ENCODE data around the gene CDH13. TPM values are rescaled to one million over a fixed set of nuclear protein-coding genes. Genes with fewer than 3 reads are reported as not detected.

The CDH13 gene
- total RNA-seq, 4 donors from 2014 or later = 2.0 to 6.6 (median 4.1) TPM; not detected in 1

DNA sequence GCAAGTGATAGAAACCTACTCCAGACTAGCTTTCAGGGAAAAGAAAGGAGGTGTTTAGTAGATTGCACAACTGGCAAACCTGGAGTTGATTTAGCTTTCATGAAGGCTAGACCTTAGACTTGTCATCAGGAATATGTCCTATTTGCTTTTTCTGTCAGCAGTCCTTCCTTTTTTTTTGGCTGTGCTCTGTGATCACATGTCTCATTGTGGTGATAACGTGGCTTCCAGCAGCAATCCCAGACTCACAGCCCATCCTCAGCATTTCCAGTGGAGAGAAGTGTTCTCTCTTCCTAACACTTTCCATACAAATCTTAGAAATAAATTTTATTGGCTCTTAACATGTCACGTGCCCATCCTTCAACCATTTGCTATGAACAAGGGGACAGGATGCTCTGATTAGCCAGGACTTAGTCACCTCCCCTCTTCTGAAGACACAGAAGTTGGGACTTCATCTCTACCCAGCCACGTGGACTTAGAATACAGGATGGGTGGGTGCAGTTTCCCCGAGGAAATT is 74.7 kb downstream of the CDH13 start:
- H3K36me3 ChIP-seq = no peaks in the 10 kb centered on the region
- TF ChIP-seq CTCF (IDR thresholded peaks at IDR 0.05) = no peak
- no peak for TF ChIP-seq POLR2A (IDR thresholded peaks at IDR 0.05)
- H3K4me1 ChIP-seq = no peaks in the 10 kb centered on the region
- H3K4me3 ChIP-seq = no peak overlapping the region
- H3K9me3 ChIP-seq = no peaks in the 10 kb centered on the region
- no peak overlapping the region for H3K27ac ChIP-seq
- H3K27me3 ChIP-seq = no peaks in the 10 kb centered on the region
- DNase-seq = no peak

GRCh38 chr16:82703161-82703560 is 76.4 kb downstream of the CDH13 start:
- Histone ChIP-seq H3K9me3 (no peaks in the 10 kb centered on the region), H3K27ac (no peak overlapping the region), H3K36me3 (no peaks in the 10 kb centered on the region), H3K27me3 (no peaks in the 10 kb centered on the region), H3K4me3 (no peak overlapping the region), H3K4me1 (no peaks in the 10 kb centered on the region)
- TF ChIP-seq CTCF (IDR thresholded peaks at IDR 0.05) (no peak), POLR2A (IDR thresholded peaks at IDR 0.05) (no peak)
- no peak for DNase-seq

- no peak overlapping the region for H3K27ac ChIP-seq
- H3K4me3 ChIP-seq = no peak overlapping the region
These were observed 77.4 kb downstream of the CDH13 start for GRCh38 chr16:82703871-82704768.

GRCh38 chr16:82709987-82710386 is 83.2 kb downstream of the CDH13 start:
- no peak overlapping the region for H3K27ac ChIP-seq
- no peak for TF ChIP-seq POLR2A (IDR thresholded peaks at IDR 0.05)
- TF ChIP-seq CTCF (IDR thresholded peaks at IDR 0.05) = no peak
- no peaks in the 10 kb centered on the region for H3K27me3 ChIP-seq
- no peak for DNase-seq
- no peaks in the 10 kb centered on the region for H3K36me3 ChIP-seq
- H3K4me1 ChIP-seq = no peaks in the 10 kb centered on the region
- H3K4me3 ChIP-seq = no peak overlapping the region
- no peaks in the 10 kb centered on the region for H3K9me3 ChIP-seq

More at GRCh38 chr16:82703871-82704768, 77.4 kb downstream of the CDH13 start:
- no peaks in the 10 kb centered on the region for H3K9me3 ChIP-seq
- TF ChIP-seq POLR2A (IDR thresholded peaks at IDR 0.05) (no peak), CTCF (IDR thresholded peaks at IDR 0.05) (no peak)
- no peaks in the 10 kb centered on the region for H3K27me3 ChIP-seq
- no peak for DNase-seq
- no peaks in the 10 kb centered on the region for H3K36me3 ChIP-seq
- H3K4me1 ChIP-seq = no peaks in the 10 kb centered on the region

DNA sequence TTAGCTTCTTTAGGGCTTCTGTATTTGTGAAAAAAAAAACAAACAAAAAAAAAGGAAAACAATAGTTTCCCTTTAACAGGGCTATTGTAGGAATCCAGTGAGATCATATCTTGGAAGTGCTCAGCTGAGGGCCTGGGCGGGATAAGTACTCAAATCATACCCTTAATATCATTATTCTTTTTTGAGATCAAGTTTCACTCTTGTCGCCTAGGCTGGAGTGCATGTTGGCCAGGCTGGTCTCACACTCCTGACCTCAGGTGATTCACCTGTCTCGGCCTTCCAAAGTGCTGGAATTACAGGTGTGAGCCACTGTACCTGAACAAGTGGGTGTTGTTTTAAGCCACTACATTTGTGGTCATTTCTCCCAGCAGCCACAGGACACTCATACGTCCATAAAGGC is 87.0 kb downstream of the CDH13 start:
- H3K27ac ChIP-seq = no peak overlapping the region
- H3K9me3 ChIP-seq = no peaks in the 10 kb centered on the region
- no peaks in the 10 kb centered on the region for H3K36me3 ChIP-seq
- DNase-seq = no peak
- no peak for TF ChIP-seq CTCF (IDR thresholded peaks at IDR 0.05)
- TF ChIP-seq POLR2A (IDR thresholded peaks at IDR 0.05) = no peak
- no peaks in the 10 kb centered on the region for H3K4me1 ChIP-seq
- no peaks in the 10 kb centered on the region for H3K27me3 ChIP-seq
- H3K4me3 ChIP-seq = no peak overlapping the region

Data from Peyer's patch (tissue), 4 donors.